GM21367 (cell line): ENCODE data around the gene BCO1.
A peak's percentile ranks its signal among the peaks of the same experiment; 100 is the strongest.

ENCODE experiments used
- ATAC-seq: cut with Tn5 transposase; IDR thresholded peaks from one replicate; pipeline ENCODE4 v1.9.1; 2021; ENCODE audit not compliant: unreplicated experiment

Gene BCO1

GRCh38 chr16:81315271-81316175, 77.0 kb downstream of the BCO1 start:
- peak; percentile 20 for ATAC-seq

DNA sequence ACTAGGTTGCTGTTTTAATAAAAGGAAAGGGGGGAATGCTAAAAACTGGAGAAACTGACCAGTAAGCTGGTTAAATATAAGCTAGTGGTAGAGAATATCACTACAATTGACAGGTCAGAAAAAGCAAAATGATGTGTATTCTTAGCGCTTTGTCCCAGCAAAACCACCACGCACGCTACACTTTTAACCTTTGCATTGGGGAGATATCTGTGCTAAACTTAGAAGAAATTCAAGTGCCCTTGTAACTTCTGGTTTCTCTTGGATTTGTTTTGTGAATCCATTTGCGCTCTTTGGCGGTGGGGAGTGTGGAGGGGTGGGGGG, 77.6 kb downstream of the BCO1 start:
- no peak for ATAC-seq

GRCh38 chr16:81318711-81319110, 80.2 kb downstream of the BCO1 start:
- ATAC-seq = no peak

GRCh38 chr16:81319221-81319912, 80.9 kb downstream of the BCO1 start:
- no peak for ATAC-seq

DNA sequence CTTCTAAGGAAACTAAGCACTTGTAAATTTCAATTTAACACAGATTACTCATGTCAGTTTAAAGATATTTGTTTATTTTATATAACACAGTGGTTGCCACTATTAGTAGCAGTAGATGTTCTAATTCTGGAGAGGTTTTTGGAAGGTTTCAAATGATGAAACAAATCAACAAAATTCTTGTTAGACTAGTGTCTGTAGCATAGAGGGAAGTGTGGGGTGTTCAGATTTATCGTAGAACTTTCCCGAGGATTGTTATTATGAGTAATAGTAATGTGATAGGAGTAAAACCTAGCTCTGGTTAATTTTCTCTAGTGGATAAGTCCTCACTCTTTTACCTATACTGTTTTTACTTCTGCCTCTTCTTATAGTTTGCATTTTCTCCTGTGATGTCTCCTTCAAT, 82.5 kb downstream of the BCO1 start:
- ATAC-seq = no peak

DNA sequence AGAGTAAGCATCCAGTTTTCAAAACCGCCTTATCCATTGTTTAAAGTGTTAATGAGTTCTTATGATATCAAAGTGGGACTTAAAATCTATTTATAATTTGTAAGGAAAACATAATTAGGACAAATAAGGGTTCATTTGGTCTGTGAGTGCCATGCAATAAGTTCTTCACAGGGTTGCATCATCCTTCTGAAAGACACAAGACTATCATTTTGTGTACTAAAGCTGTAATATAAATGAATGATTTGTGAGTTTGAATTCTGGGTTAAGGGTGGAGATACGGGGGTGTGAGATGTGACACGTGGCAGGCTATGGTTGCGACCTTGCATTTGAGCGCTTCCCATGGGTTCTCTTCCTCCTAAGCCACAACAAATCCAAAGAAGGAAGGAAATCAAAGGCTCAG, 83.0 kb downstream of the BCO1 start:
- ATAC-seq = no peak

- no peak for ATAC-seq
Measured at GRCh38 chr16:81324808-81325207, 86.3 kb downstream of the BCO1 start.

- ATAC-seq = no peak
Measured at GRCh38 chr16:81327011-81327410, 88.5 kb downstream of the BCO1 start.

DNA sequence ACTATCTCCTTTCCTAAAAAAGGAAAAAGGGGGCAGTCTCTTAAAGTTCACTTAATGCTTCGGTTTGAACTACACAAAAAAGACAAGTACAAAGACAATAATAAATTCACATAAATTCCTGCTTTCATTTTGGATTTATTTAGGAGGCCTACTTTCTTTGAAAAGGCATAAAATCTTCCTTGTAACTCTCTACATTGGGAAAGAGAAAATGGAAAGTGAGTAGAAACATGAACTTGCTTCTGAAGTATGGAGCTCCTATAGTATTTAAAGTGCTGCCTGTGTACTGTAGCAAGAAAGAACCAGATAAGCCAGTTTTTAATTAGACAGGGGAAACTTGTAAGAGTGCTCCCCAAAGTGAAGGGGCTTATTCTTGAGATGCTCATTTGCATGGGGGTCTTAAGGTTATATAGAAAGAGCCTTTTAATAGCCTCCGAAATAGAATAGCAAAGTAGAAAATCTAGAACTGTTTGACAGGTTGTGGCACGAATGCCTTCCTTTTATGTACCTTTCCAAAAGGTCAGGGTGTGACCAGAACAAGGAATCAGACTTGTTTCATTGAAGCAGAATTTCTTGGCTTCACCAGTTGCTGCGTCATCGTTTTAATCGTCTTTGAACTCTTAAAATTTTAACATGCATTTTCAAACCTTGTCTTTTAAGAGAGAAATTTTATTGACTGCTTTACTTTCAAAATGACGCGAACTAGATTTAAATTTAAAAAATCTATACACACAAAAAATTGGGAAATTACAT, 89.1 kb downstream of the BCO1 start:
- no peak for ATAC-seq

DNA sequence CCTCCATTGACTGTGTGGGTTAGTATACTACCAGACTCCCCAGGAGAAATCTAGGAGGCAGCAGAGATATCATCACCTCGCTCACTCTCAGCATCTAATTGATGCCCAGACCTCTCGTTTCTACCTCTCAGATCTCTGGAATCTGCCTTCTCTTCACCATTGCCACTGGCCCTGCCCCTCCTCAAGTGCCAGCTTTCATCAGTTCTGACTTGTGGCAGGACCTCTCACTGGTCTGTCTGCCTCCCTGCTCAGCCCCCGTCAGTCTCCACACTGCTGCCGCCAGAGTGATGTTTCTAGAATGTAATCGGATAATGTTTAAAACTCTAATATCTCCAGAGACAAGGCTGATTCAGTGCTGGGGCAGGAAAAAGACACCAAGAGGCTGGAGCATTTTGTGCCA, 91.5 kb downstream of the BCO1 start:
- no peak for ATAC-seq

- ATAC-seq = no peak
Measured at GRCh38 chr16:81333356-81333755, 94.9 kb downstream of the BCO1 start.

DNA sequence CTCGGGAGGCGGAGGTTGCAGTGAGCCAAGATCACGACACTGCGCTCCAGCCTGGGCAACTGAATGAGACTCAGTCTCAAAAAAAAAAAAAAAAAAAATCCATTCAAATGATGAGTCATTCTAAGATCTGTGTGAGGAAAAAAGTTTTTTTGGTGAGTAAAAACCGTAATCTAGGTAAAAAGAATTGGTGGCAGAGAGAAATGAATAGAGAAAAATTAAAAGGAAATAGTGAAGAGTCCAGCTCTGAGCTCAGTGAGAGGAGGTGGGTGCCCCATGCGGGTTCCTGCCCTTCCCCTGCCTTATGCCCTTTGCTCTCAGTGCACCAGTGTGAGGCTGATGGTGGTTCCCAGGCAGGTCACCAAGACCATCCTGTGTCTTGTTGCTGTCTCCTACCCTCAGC, 97.2 kb downstream of the BCO1 start:
- no peak for ATAC-seq

- no peak for ATAC-seq
Measured at GRCh38 chr16:81337097-81337496, 98.6 kb downstream of the BCO1 start.
